GM12878 (cell line): ENCODE results near the gene CFAP45. TPM values are rescaled to one million over a fixed set of nuclear protein-coding genes. Genes with fewer than 3 reads are reported as not detected.
A peak's percentile ranks its signal among the peaks of the same experiment; 100 is the strongest.

ENCODE experiments used
- ATAC-seq: fragments of 200-7000 bp; cut with Tn5 transposase; 3 replicates; pipeline ENCODE4 v1.9.1; 2020; ENCODE audit warnings: mild to moderate bottlenecking, moderate library complexity
- BruUV-seq: library from RNA; stranded (reverse); fragments of 400-500 nt; replicated peaks from 2 replicates; lab custom pipeline; 2021; lab: Mats Ljungman, UMichigan
- CTCF ChIA-PET: fragments of 300-600 bp; sonication (Branson Sonifier 250); formaldehyde crosslinking; extraction: SDS; loops from one replicate; lab custom pipeline; 2021; ENCODE audit warnings: inconsistent platforms; lab: Yijun Ruan, JAX
- POLR2A ChIA-PET: fragments of 350-600 bp; formaldehyde crosslinking; extraction: SDS; loops from one replicate; lab custom pipeline; 2021; ENCODE audit warnings: inconsistent platforms; lab: Charles Lee
- RAD21 ChIA-PET: fragments of 300-600 bp; sonication (Branson Sonifier 250); formaldehyde crosslinking; loops from one replicate; lab custom pipeline; 2023; ENCODE audit warnings: antibody characterized with exemption; ENCODE audit not compliant: unreplicated experiment; lab: Charles Lee
- SMC1A ChIA-PET: fragments of 300-600 bp; sonication (Branson Sonifier 250); formaldehyde crosslinking; loops from one replicate; lab custom pipeline; 2023; ENCODE audit not compliant: unreplicated experiment, uncharacterized antibody; lab: Charles Lee
- DNase-seq: peaks from one replicate; pipeline ENCODE4 v3.0.0-alpha.2; 2011; ENCODE audit warnings: low read depth, low spot score
- FAIRE-seq: peaks from 3 replicates; lab custom pipeline; 2011; peaks lifted over from hg19 to GRCh38; lab: Jason Lieb, UNC
- H2AFZ ChIP-seq: 2 replicates; pipeline ENCODE4 v1.6.0; 2011; ENCODE audit warnings: low read depth, low read length, control low read depth; ENCODE audit not compliant: control insufficient read depth
- H3K27ac ChIP-seq: 2 replicates; pipeline ENCODE4 v1.5.1; 2011; ENCODE audit warnings: control low read depth; ENCODE audit not compliant: control insufficient read depth, insufficient read depth
- H3K27me3 ChIP-seq, 2 experiments: replicated peaks in 1 of 2; 2 replicates each; pipeline versions ENCODE4 v1.6.0 to v1.6.1; 2011; ENCODE audit warnings: low read length in 1 of 2; ENCODE audit not compliant: control insufficient read depth in 2 of 2, insufficient read depth in 2 of 2
- H3K36me3 ChIP-seq, 2 experiments: 2 replicates each; pipeline ENCODE4 v1.5.1; 2011; ENCODE audit warnings: low read length in 1 of 2; ENCODE audit not compliant: control insufficient read depth in 2 of 2, insufficient read depth in 2 of 2
- H3K4me1 ChIP-seq: 2 replicates; pipeline ENCODE4 v1.6.1; 2011; ENCODE audit warnings: mild to moderate bottlenecking, low read length, moderate library complexity, mixed read lengths; ENCODE audit not compliant: control insufficient read depth, insufficient read depth
- H3K4me2 ChIP-seq: 2 replicates; pipeline ENCODE4 v1.6.0; 2011; ENCODE audit warnings: control low read depth; ENCODE audit not compliant: control insufficient read depth, insufficient read depth
- H3K4me3 ChIP-seq: fragments of 200-600 bp; sonication (generic); 2 replicates; pipeline ENCODE4 v1.5.1; 2016
- H3K79me2 ChIP-seq: 2 replicates; pipeline ENCODE4 v1.6.0; 2011; ENCODE audit warnings: low read length; ENCODE audit not compliant: control insufficient read depth, insufficient read depth
- H3K9ac ChIP-seq: 2 replicates; pipeline ENCODE4 v1.8.0; 2011; ENCODE audit warnings: low read length, control low read depth, mixed read lengths; ENCODE audit not compliant: control insufficient read depth, insufficient read depth
- H3K9me3 ChIP-seq: replicated peaks from 3 replicates; pipeline ENCODE4 v1.5.1; 2011; ENCODE audit warnings: mild to moderate bottlenecking, low read length; ENCODE audit not compliant: control insufficient read depth, insufficient read depth
- H4K20me1 ChIP-seq: 2 replicates; pipeline ENCODE4 v1.6.0; 2011; ENCODE audit not compliant: control insufficient read depth, insufficient read depth
- FOS ChIP-seq: IDR thresholded peaks from 3 replicates; pipeline ENCODE4 v1.6.1; 2011; ENCODE audit warnings: borderline replicate concordance; ENCODE audit not compliant: insufficient read length; ENCODE audit errors: extremely low read depth
- KAT2A ChIP-seq: conservative IDR thresholded peaks from 2 replicates; pipeline ENCODE4 v1.6.1; 2011; ENCODE audit warnings: low read depth, low read length; ENCODE audit not compliant: control insufficient read depth
- POLR2A ChIP-seq: IDR thresholded peaks from 2 replicates; pipeline ENCODE4 v1.6.1; 2011; ENCODE audit warnings: low read depth, mild to moderate bottlenecking, low read length
- POLR2AphosphoS2 ChIP-seq: IDR thresholded peaks from 2 replicates; pipeline ENCODE4 v1.6.1; 2011; ENCODE audit warnings: low read depth, mild to moderate bottlenecking, low read length, improper control_type of control experiment, moderate library complexity
- POLR2AphosphoS5 ChIP-seq: IDR thresholded peaks from 2 replicates; pipeline ENCODE4 v1.6.1; 2011; ENCODE audit warnings: mild to moderate bottlenecking, low read length, inconsistent platforms
- WGBS: methylation state at CpG from one replicate; pipeline ENCODE4 v1.1.6; 2016; ENCODE audit warnings: low lambda C conversion rate; ENCODE audit not compliant: insufficient replicate concordance, insufficient coverage; ENCODE audit errors: missing lambda C conversion rate; 5-methylcytosine and 5-hydroxymethylcytosine counted together
- in situ Hi-C: fragments of 300-500 bp; cut with MboI; formaldehyde crosslinking; loops from 9 replicates; pipeline ENCODE4 v1.14.3; 2018; ENCODE audit warnings: mixed read lengths
- intact Hi-C: fragments of 100-400 bp; cut with micrococcal nuclease; formaldehyde crosslinking; loops from one replicate; pipeline ENCODE4 v1.14.2; 2022; ENCODE audit not compliant: unreplicated experiment
- polyA plus RNA-seq, 11 experiments: library from polyadenylated mRNA; depleted of rRNA in 4 of 11; unstranded in 6 of 11; stranded (reverse) in 5 of 11; fragments of >200 nt; fragmentation: Nextera tagmentation in 4 of 11; fragmentation: Illumina TruSeq in 1 of 11; extraction: Ambion mirVana in 4 of 11; extraction: Trizol in 1 of 11; gene quantifications; 1 replicate in 1 of 11; 2 replicates in 10 of 11; pipeline versions ENCODE4 v1.2.1 to v1.2.3, GENCODE V29; 2011 to 2016; ENCODE audit warnings: inconsistent platforms in 2 of 11, missing spikeins in 2 of 11, low read depth in 1 of 11
- total RNA-seq, 4 experiments: library from RNA; depleted of rRNA in 3 of 4; stranded (reverse); fragments of >200 nt in 3 of 4; fragmentation: Illumina TruSeq in 1 of 4; extraction: Trizol in 1 of 4; gene quantifications; 2 replicates each; pipeline versions ENCODE4 v1.2.1 to v1.2.3, GENCODE V29; 2013 to 2021
- TF ChIP-seq, protein P1 (sequence below): fragments of 150-350 bp; IDR thresholded peaks from 2 replicates; pipeline ENCODE4 v1.6.1; 2014; ENCODE audit warnings: mild to moderate bottlenecking, low read depth, low read length
- TF ChIP-seq, protein P2 (sequence below): IDR thresholded peaks from 2 replicates; pipeline ENCODE4 v1.6.1; 2012; ENCODE audit warnings: low read depth, low read length, improper control_type of control experiment

CFAP45 gene
- total and polyA plus RNA-seq, 10 of the 15 experiments (the other 5 are each of a cell fraction or from before 2014, with no cell fraction given), result 0.43 to 0.91 (median 0.67) TPM

GRCh38 chr1:159917533-159918351 lies 17.8 kb upstream of the CFAP45 start:
- intact Hi-C loops (no loop called here), in situ Hi-C loops (no loop called here)
- 77% methylated on average over 5 of the region's 5 CpGs for WGBS
- peaks cover 34% of the 10 kb centered on the region for H3K79me2 ChIP-seq
- H3K9ac ChIP-seq, result no peak overlapping the region
- H4K20me1 ChIP-seq, result no peaks in the 10 kb centered on the region
- peaks cover 8 to 28% of the 10 kb centered on the region in 2 experiments; a peak in 3 of 4 replicates for H3K36me3 ChIP-seq
- RAD21 ChIA-PET, result no interaction called here
- no peak overlapping the region for H3K4me3 ChIP-seq
- BruUV-seq, result no TSS peak
- H3K9me3 ChIP-seq, result no peaks in the 10 kb centered on the region
- no peak for DNase-seq
- SMC1A ChIA-PET, result interaction anchor here (0.6 kb wide), 1 partner anchor 102 kb away, joined by 3 read pairs; no protein-coding TSS in a partner anchor
- peaks cover 18% of the 10 kb centered on the region for H3K4me1 ChIP-seq
- H2AFZ ChIP-seq, result no peak overlapping the region
- no peak for ATAC-seq
- no peak overlapping the region for H3K4me2 ChIP-seq
- no peak overlapping the region; the same call in 1 of the 2 replicates for H3K27ac ChIP-seq
- POLR2A ChIA-PET, result no interaction called here
- CTCF ChIA-PET, result interaction anchor here (0.6 kb wide), 1 partner anchor 22 kb away, joined by 3 read pairs; no protein-coding TSS in a partner anchor
- TF ChIP-seq POLR2AphosphoS5, result peak; percentile 49; the same call in 1 of the 2 replicates
- TF ChIP-seq, protein P1, sequence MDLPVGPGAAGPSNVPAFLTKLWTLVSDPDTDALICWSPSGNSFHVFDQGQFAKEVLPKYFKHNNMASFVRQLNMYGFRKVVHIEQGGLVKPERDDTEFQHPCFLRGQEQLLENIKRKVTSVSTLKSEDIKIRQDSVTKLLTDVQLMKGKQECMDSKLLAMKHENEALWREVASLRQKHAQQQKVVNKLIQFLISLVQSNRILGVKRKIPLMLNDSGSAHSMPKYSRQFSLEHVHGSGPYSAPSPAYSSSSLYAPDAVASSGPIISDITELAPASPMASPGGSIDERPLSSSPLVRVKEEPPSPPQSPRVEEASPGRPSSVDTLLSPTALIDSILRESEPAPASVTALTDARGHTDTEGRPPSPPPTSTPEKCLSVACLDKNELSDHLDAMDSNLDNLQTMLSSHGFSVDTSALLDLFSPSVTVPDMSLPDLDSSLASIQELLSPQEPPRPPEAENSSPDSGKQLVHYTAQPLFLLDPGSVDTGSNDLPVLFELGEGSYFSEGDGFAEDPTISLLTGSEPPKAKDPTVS, result no peak
- no peak for TF ChIP-seq KAT2A
- no peak for TF ChIP-seq FOS
- TF ChIP-seq POLR2AphosphoS2, result peak; percentile 44; the same call in 1 of the 2 replicates
- TF ChIP-seq, protein P2, sequence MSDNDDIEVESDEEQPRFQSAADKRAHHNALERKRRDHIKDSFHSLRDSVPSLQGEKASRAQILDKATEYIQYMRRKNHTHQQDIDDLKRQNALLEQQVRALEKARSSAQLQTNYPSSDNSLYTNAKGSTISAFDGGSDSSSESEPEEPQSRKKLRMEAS, result no peak
- TF ChIP-seq POLR2A, result peak; percentile 61; the same call in 1 of the 2 replicates
- no peak for FAIRE-seq
- no peaks in the 10 kb centered on the region for H3K27me3 ChIP-seq
